Measurements from ENCODE around the gene PRIMPOL. TPM values are rescaled to one million over a fixed set of nuclear protein-coding genes. Genes with fewer than 3 reads are reported as not detected.
A peak's percentile ranks its signal among the peaks of the same experiment; 100 is the strongest.
"Not testable (repeated sequence)": the region's sequence is repeated elsewhere in the genome, so short reads cannot be mapped to it uniquely, and the experiment has no call there.

The PRIMPOL gene
- total RNA-seq: 10 to 100 TPM; 13.4 to 22.8 (median 16.6) TPM

GRCh38 chr4:184649026-184649970 lies at the start of gene PRIMPOL, which contains the start of gene CASP3:
TSS of gene PRIMPOL (plus strand) at chr4:184649738. CDS start at chr4:184657141, 7,403 bp downstream.
TSS of gene CASP3 (minus strand) at chr4:184649447. CDS start at chr4:184638453, 10,994 bp downstream.
- Histone ChIP-seq H3K27ac (replicated peaks in 1 of 4) (peak within 1 kb of the TSS; percentile 96 to 100 (median 98)), H3K4me1 (peaks cover 42 to 52% (median 50%) of the 10 kb centered on the region in 4 donors)
- intact Hi-C loops (cut with DNase I): loop anchor here (5.0 to 10.0 kb wide), 3 partner anchors 112 to 387 kb away; partner anchors contain the start of gene IRF2

GRCh38 chr4:184600982-184601381 lies 48.6 kb upstream of the PRIMPOL start:
- 70% methylated on average over 5 of the region's 8 CpGs for WGBS
- H3K27ac ChIP-seq (replicated peaks in 1 of 4); H3K4me1 ChIP-seq; H3K27me3 ChIP-seq; intact Hi-C loops (cut with DNase I); H3K36me3 ChIP-seq; H3K4me3 ChIP-seq; DNase-seq (ENCODE audit: extremely low spot score): not testable (repeated sequence)
- peaks cover 0 to 16% (median 6%) of the 10 kb centered on the region in 4 donors for H3K9me3 ChIP-seq

More at GRCh38 chr4:184649026-184649970, at the start of gene PRIMPOL, which contains the start of gene CASP3:
- H3K9me3 ChIP-seq: no peaks in the 10 kb centered on the region
- no peaks in the 10 kb centered on the region for H3K27me3 ChIP-seq
- TF ChIP-seq POLR2A (IDR thresholded peaks at IDR 0.05; ENCODE audit: low read depth) (peak; percentile 72), EP300 (IDR thresholded peaks at IDR 0.05) (no peak), POLR2AphosphoS5 (IDR thresholded peaks at IDR 0.05) (peak; percentile 80 to 95), CTCF (IDR thresholded peaks at IDR 0.05) (peak; percentile 14 to 42 (median 21))
- DNase-seq (ENCODE audit: extremely low spot score): peak; percentile 99
- H3K4me3 ChIP-seq: peak within 1 kb of the TSS; percentile 79 to 99 (median 88)
- H3K36me3 ChIP-seq: peaks cover 0 to 13% (median 0%) of the 10 kb centered on the region in 4 donors
- under 1% methylated on average over 34 of the region's 90 CpGs for WGBS

- peaks cover 0 to 20% (median 8%) of the 10 kb centered on the region in 4 donors for H3K9me3 ChIP-seq
- H3K27ac ChIP-seq (replicated peaks in 1 of 4); H3K36me3 ChIP-seq; DNase-seq (ENCODE audit: extremely low spot score); H3K4me1 ChIP-seq; H3K4me3 ChIP-seq; H3K27me3 ChIP-seq; intact Hi-C loops (cut with DNase I): not testable (repeated sequence)
- WGBS: 5% methylated on average over 1 of the region's 1 CpG
Measured at GRCh38 chr4:184602857-184603256, 46.7 kb upstream of the PRIMPOL start.

GRCh38 chr4:184607429-184607828 lies 42.1 kb upstream of the PRIMPOL start:
- H3K36me3 ChIP-seq; H3K27ac ChIP-seq (replicated peaks in 1 of 4); H3K4me3 ChIP-seq; intact Hi-C loops (cut with DNase I); H3K4me1 ChIP-seq; H3K27me3 ChIP-seq; DNase-seq (ENCODE audit: extremely low spot score): not testable (repeated sequence)
- 48% methylated on average over 2 of the region's 2 CpGs for WGBS
- H3K9me3 ChIP-seq: peaks cover 0 to 20% (median 8%) of the 10 kb centered on the region in 4 donors

GRCh38 chr4:184612074-184612473 lies 37.5 kb upstream of the PRIMPOL start:
- H3K4me3 ChIP-seq: no peak overlapping the region
- no peak for DNase-seq (ENCODE audit: extremely low spot score)
- no peaks in the 10 kb centered on the region for H3K36me3 ChIP-seq
- intact Hi-C loops (cut with DNase I): no loop called here
- H3K27me3 ChIP-seq: no peaks in the 10 kb centered on the region
- no peak overlapping the region for H3K27ac ChIP-seq (replicated peaks in 1 of 4)
- no peak for TF ChIP-seq CTCF (IDR thresholded peaks at IDR 0.05)
- no peak for TF ChIP-seq EP300 (IDR thresholded peaks at IDR 0.05)
- TF ChIP-seq POLR2A (IDR thresholded peaks at IDR 0.05; ENCODE audit: low read depth): no peak
- TF ChIP-seq POLR2AphosphoS5 (IDR thresholded peaks at IDR 0.05): no peak
- no peaks in the 10 kb centered on the region for H3K9me3 ChIP-seq
- WGBS: 93% methylated on average over 3 of the region's 3 CpGs
- H3K4me1 ChIP-seq: no peaks in the 10 kb centered on the region

GRCh38 chr4:184613405-184613804 lies 36.1 kb upstream of the PRIMPOL start:
- 83% methylated on average over 2 of the region's 2 CpGs for WGBS
- H3K27ac ChIP-seq (replicated peaks in 1 of 4): no peak overlapping the region
- TF ChIP-seq POLR2A (IDR thresholded peaks at IDR 0.05; ENCODE audit: low read depth) (no peak), EP300 (IDR thresholded peaks at IDR 0.05) (no peak)
- intact Hi-C loops (cut with DNase I): no loop called here
- H3K4me3 ChIP-seq: no peak overlapping the region
- H3K4me1 ChIP-seq: no peaks in the 10 kb centered on the region
- H3K9me3 ChIP-seq: no peaks in the 10 kb centered on the region
- no peaks in the 10 kb centered on the region for H3K36me3 ChIP-seq
- DNase-seq (ENCODE audit: extremely low spot score): no peak
- H3K27me3 ChIP-seq: no peaks in the 10 kb centered on the region

Measured in esophagus muscularis mucosa (tissue), 4 donors.